Brain microvascular endothelial cell (primary cell): ENCODE data around the gene GUCY2D.
A peak's percentile ranks its signal among the peaks of the same experiment; 100 is the strongest.

Experiments used
- DNase-seq: peaks from one replicate; pipeline ENCODE4 v3.0.0-alpha.2; 2020
- H3K27ac ChIP-seq: fragments of 250-450 bp; sonication (Bioruptor Pico); 2 replicates; pipeline ENCODE4 v1.5.1; 2020; ENCODE audit warnings: mild to moderate bottlenecking, moderate library complexity
- H3K27me3 ChIP-seq: fragments of 250-450 bp; sonication (Bioruptor Pico); replicated peaks from 2 replicates; pipeline ENCODE4 v1.5.1; 2020; ENCODE audit warnings: mild to moderate bottlenecking
- H3K36me3 ChIP-seq: fragments of 250-450 bp; sonication (Bioruptor Pico); replicated peaks from 2 replicates; pipeline ENCODE4 v1.5.1; 2020; ENCODE audit warnings: mild to moderate bottlenecking
- H3K4me3 ChIP-seq: 2 replicates; pipeline ENCODE4 v1.5.1; 2011; ENCODE audit warnings: low read depth, mild to moderate bottlenecking, control low read depth, low read length, moderate library complexity
- in situ Hi-C: cut with HindIII; loops from 2 replicates; pipeline ENCODE4 v1.10.0; 2017; ENCODE audit warnings: low sequenced_read_pairs, low pct_ligation_motif_present
- TF ChIP-seq, protein P1 (sequence below): IDR thresholded peaks from 2 replicates; pipeline ENCODE4 v1.5.1; 2011; ENCODE audit warnings: low read depth, mild to moderate bottlenecking, moderate library complexity, low read length, control low read depth, inconsistent platforms; ENCODE audit errors: missing control alignments

Gene GUCY2D

DNA sequence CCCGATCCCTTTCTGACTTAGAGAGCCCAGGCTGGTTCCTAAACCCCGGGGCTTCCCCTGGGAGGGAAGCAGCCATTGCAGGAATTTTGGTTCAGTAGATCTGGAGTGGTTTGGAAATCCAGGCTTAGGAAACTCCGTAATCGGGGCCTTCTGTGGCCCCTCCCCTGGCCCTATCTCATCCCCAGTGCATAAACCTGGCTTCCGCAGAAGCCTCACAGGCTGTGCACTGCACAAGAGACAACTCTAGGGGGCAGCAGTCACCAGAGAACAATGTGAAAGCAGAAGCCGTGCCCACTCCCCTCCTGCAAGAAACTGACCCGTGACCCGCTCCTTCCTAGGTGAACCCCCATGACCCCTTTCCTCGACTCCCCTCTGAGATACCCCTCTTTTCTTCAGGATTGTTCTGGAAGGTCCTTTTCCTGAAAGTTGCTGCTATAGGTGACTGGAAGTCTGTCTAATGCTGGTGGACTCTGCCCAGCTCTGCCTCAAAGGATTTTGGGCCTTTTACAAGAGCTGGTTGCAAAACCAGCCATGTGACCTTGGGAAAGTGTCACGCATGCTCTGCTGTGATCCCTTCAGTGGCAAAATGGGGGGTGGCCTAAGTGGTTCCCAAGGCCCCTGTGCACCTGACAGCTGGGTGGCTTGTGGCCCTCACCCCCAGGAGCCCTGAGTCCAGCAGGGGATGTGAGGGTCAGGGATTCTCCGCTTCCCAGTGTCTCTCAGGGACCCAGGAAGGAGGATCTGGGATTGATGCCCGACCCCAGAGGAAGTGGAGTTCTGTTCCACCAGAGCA lies 14.4 kb downstream of the GUCY2D start:
- in situ Hi-C loops: no loop called here
- no peaks in the 10 kb centered on the region for H3K36me3 ChIP-seq
- TF ChIP-seq, protein P1, sequence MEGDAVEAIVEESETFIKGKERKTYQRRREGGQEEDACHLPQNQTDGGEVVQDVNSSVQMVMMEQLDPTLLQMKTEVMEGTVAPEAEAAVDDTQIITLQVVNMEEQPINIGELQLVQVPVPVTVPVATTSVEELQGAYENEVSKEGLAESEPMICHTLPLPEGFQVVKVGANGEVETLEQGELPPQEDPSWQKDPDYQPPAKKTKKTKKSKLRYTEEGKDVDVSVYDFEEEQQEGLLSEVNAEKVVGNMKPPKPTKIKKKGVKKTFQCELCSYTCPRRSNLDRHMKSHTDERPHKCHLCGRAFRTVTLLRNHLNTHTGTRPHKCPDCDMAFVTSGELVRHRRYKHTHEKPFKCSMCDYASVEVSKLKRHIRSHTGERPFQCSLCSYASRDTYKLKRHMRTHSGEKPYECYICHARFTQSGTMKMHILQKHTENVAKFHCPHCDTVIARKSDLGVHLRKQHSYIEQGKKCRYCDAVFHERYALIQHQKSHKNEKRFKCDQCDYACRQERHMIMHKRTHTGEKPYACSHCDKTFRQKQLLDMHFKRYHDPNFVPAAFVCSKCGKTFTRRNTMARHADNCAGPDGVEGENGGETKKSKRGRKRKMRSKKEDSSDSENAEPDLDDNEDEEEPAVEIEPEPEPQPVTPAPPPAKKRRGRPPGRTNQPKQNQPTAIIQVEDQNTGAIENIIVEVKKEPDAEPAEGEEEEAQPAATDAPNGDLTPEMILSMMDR: peak; percentile 79
- peaks cover 3% of the 10 kb centered on the region for H3K27me3 ChIP-seq
- peak; percentile 12 for DNase-seq
- no peak overlapping the region for H3K27ac ChIP-seq
- H3K4me3 ChIP-seq: peak overlapping the region; percentile 32

DNA sequence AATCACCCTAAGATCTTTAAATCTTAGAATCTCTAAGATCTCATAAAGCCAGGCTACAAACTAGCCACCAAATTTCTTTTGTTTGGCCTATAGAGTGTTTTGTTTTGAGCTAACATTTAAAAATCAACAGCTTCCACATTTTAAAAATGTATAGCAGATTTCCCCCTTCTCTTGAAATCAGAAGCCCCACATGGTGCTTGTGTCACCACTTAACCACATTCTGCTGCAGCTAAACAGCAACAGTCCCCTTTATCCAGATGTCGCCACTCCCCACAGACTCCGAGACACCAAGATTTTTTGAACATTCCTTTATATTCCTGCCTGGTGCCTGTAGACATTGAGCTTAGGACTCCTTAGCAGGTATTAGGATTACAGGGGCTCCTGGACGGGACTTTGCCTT lies 16.0 kb downstream of the GUCY2D start:
- H3K4me3 ChIP-seq: no peak overlapping the region
- TF ChIP-seq, protein P1: no peak
- H3K27ac ChIP-seq: no peak overlapping the region
- in situ Hi-C loops: no loop called here
- H3K36me3 ChIP-seq: no peaks in the 10 kb centered on the region
- H3K27me3 ChIP-seq: peaks cover 3% of the 10 kb centered on the region
- DNase-seq: no peak

DNA sequence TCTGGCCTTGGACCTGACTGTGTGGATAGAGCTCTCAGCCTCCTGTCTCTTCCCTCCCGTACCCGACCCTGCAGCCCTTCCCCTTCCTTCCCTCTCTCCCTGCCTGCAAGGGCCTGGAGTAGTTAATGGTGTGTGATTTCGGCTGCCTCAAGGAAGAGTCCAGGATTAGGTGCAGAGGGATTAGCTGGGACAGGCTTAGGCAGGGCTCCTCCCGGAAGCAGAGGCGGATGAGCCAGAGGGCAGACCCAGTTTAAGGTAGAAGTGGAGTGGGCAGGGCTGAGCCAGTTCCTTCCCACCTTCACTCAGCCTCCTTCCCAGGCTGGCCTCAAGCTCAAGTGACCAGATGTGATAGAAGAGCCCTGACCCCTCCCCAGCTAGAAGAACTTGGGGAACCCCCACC lies 16.8 kb downstream of the GUCY2D start:
- no peak for DNase-seq
- in situ Hi-C loops: no loop called here
- Histone ChIP-seq H3K36me3 (no peaks in the 10 kb centered on the region), H3K27me3 (peaks cover 3% of the 10 kb centered on the region), H3K27ac (no peak overlapping the region), H3K4me3 (no peak overlapping the region)
- TF ChIP-seq, protein P1: no peak

DNA sequence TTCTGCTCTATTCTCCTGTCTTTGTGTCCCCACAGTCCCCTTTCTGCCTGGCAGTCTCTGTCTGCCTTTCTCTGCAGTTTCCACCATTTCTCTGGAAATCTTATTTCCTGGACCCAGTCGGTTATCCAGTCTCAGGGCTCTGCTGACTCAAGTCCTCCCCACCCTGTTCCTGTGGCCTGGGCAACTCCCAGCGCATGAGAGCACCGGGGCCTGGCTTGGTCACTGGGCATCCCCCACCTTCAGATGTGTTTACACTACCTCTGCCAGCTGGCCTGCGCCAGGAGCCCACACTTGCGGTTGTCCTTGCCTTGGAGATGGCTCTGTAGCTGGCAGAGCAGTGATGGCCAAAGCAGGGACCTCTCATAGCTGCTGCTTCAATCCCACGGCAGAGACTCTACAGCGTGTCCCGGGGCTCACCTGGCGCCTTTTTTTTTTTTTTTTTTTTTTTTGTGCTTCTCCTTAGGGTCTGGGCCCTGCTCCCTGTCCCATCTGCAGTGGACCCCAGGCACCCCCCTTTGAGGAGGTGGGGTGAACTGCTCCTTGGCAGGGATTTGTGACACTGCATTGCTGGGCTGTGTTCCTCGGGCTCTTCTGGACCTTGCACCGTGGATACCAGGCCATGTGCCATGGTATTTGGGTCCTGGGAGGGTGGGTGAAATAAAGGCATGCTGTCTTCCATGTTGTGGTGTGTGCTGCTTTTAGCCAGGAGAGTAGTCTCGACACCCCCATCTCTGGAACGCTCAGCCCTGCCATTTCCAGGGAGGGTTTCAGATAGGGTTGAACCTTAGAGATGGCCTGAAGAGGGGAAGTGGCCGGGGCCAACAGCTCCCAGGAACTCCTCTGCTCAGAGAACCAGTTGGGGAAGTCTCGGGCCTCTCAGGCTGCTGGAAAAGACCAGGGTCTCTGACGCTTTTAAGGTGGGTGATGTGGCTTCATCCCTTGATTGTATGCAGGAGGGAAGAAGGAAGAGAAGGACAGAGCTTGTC lies 17.5 kb downstream of the GUCY2D start:
- in situ Hi-C loops: no loop called here
- Histone ChIP-seq H3K4me3 (no peak overlapping the region), H3K27me3 (peaks cover 3% of the 10 kb centered on the region), H3K36me3 (no peaks in the 10 kb centered on the region), H3K27ac (no peak overlapping the region)
- no peak for DNase-seq
- TF ChIP-seq, protein P1: no peak

DNA sequence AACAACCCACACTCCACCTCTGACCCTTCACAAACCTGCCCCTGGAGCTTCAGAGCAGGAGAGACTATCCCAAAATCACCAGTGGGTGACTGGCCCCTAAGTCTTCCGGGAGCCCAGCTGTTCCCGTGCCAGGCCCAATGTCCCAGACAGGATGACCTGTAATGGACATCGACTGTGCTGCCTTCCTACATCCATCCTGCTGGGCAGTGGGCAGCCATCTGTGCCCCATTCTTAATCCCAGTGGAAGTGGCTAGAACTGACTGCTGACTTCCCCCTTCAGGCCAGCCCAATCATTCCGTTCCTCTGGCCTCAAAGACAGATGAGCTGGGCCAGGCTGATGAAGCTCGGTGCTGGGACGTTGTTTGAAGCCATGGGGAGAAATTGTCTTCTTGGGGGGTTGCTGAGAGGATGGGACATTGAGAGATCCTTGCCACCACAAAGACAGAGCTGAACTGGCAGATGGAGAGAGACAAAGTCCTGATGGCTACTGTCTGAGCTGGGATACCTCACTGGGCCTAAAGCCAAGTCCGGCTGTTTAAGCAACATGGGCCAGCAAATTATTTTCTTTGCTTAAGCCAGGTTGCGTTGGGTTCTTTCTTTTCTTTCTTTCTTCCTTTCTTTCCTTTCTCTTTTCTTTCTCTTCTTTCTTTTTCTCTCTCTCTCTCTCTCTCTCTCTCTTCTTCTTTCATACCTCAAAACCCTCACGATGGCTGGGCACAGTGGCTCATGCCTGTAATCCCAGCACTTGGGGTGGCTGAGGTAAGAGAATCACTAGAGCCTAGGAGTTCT lies 18.6 kb downstream of the GUCY2D start:
- no peaks in the 10 kb centered on the region for H3K36me3 ChIP-seq
- H3K27me3 ChIP-seq: peaks cover 2% of the 10 kb centered on the region
- TF ChIP-seq, protein P1: no peak
- H3K4me3 ChIP-seq: no peak overlapping the region
- H3K27ac ChIP-seq: no peak overlapping the region
- in situ Hi-C loops: no loop called here
- no peak for DNase-seq
